Gastrocnemius medialis (tissue), 4 donors: ENCODE measurements around the gene SEMA5B. TPM values are rescaled to one million over a fixed set of nuclear protein-coding genes. Genes with fewer than 3 reads are reported as not detected.

Source experiments
- ATAC-seq, 2 donors: fragments of 150-250 bp; one replicate each; pipeline ENCODE4 v1.9.1; 2016
- DNase-seq, 2 donors: peaks; one replicate each; pipeline ENCODE4 v3.0.0-alpha.2; 2019
- H3K27ac ChIP-seq, 4 donors: fragments of 200-600 bp; sonication (generic); 1 replicate in 1 of 4; 2 replicates in 3 of 4; pipeline ENCODE4 v1.5.1; 2016 to 2018; ENCODE audit warnings: mild to moderate bottlenecking in 2 of 4, moderate library complexity in 1 of 4
- H3K27me3 ChIP-seq, 3 donors: fragments of 200-600 bp; sonication (generic) in 2 of 3; 1 replicate in 1 of 3; 2 replicates in 2 of 3; pipeline versions ENCODE4 v1.5.1 to v1.6.0; 2016 to 2019; ENCODE audit warnings: mild to moderate bottlenecking in 1 of 3, moderate library complexity in 1 of 3
- H3K36me3 ChIP-seq, 2 donors: fragments of 200-600 bp; sonication (generic) in 1 of 2; one replicate each; pipeline ENCODE4 v1.5.1; 2017 to 2018
- H3K4me1 ChIP-seq, 2 donors: fragments of 200-600 bp; sonication (generic) in 1 of 2; one replicate each; pipeline ENCODE4 v1.5.1; 2016 to 2017; ENCODE audit warnings: mild to moderate bottlenecking in 2 of 2
- H3K4me3 ChIP-seq, 4 donors: fragments of 200-600 bp; sonication (generic) in 3 of 4; 1 replicate in 1 of 4; 2 replicates in 3 of 4; pipeline ENCODE4 v1.5.1; 2016 to 2019; ENCODE audit warnings: mild to moderate bottlenecking in 2 of 4
- H3K9me3 ChIP-seq, 3 donors: fragments of 200-600 bp; sonication (generic) in 2 of 3; 1 replicate in 1 of 3; 2 replicates in 2 of 3; pipeline ENCODE4 v1.5.1; 2016 to 2019
- CTCF ChIP-seq, 5 experiments: fragments of 450-650 bp in 3 of 5; fragments of 200-600 bp in 2 of 5; sonication (generic) in 2 of 5; IDR thresholded peaks in 4 of 5; conservative IDR thresholded peaks in 1 of 5; 1 replicate in 4 of 5; 2 replicates in 1 of 5; pipeline ENCODE4 v1.5.1; 2016 to 2019; ENCODE audit warnings: antibody characterized with exemption in 5 of 5, mild to moderate bottlenecking in 3 of 5, moderate library complexity in 3 of 5
- POLR2A ChIP-seq, 2 donors: fragments of 450-650 bp; IDR thresholded peaks; one replicate each; pipeline ENCODE4 v1.6.1; 2017; ENCODE audit warnings: antibody characterized with exemption in 2 of 2, mild to moderate bottlenecking in 2 of 2, moderate library complexity in 2 of 2
- in situ Hi-C, 4 donors: fragments of 200-750 bp; cut with MboI; loops; one replicate each; pipeline versions ENCODE4 v1.15.0 to v1.8.0; 2017; ENCODE audit warnings: low sequenced_read_pairs in 4 of 4
- intact Hi-C: fragments of 100-400 bp; cut with DNase I; formaldehyde crosslinking; loops from one replicate; pipeline ENCODE4 v1.15.1; 2023; ENCODE audit warnings: low total_unique reads
- total RNA-seq, 4 donors: library from RNA; depleted of rRNA; stranded (reverse); fragments of >200 nt; gene quantifications; one replicate each; pipeline versions ENCODE4 v1.1.0 to v1.2.3, GENCODE V29; 2016

Gene SEMA5B
- total RNA-seq, 4 donors from 2014 or later: 0.10 to 0.26 TPM; not detected in 2

DNA sequence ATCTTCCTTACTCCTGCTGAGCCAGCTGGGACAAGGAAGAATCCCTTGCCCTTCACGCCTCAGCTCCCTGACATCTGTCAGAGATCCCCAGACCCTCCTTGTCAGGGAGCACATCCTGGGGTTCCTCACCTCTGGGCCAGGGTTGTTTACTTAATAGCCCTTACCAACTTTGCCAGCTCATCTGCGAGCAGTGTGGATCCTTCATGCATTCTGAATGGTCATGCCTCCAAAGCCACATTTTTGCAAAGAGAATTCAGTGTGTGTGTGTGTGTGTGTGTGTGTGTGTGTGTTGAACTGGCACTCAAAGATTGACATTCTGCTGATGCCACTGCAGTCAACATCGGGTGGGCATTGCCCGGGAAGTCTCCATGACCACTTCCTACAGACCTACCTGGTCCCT, 120.1 kb downstream of the SEMA5B start:
- Histone ChIP-seq H3K4me1 (no peaks in the 10 kb centered on the region), H3K27ac (no peak overlapping the region), H3K36me3 (no peaks in the 10 kb centered on the region), H3K4me3 (no peak overlapping the region), H3K27me3 (peaks cover 2 to 6% (median 5%) of the 10 kb centered on the region in 3 donors), H3K9me3 (no peaks in the 10 kb centered on the region)
- TF ChIP-seq CTCF (IDR thresholded peaks at IDR 0.05 in 4 of 5, conservative IDR thresholded peaks at IDR 0.05 in 1 of 5): no peak
- TF ChIP-seq POLR2A (IDR thresholded peaks at IDR 0.05): no peak
- DNase-seq (no peak), ATAC-seq (no peak)
- in situ Hi-C loops: no loop called here
- intact Hi-C loops: no loop called here

DNA sequence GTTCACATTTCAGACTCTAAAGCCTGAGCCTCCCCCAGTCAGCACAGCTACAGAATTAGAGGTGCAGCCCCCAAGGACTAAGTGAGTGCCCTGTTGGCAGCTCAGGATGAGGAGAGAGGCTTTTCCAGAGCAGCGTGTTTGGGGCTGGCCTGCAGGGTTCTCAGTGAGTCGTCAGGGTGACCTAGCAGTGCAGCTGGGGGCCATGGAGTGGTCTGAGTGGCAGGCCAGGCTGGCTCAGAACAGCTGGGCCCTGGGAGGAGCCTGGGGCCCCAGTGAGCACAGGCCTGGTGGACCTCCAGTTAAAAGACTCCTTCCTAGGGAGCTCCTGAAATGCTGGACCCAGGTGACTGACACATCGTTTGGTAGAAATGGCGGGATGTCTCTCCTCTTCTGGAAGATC, 124.4 kb downstream of the SEMA5B start:
- no peak overlapping the region for H3K27ac ChIP-seq
- no peaks in the 10 kb centered on the region for H3K4me1 ChIP-seq
- DNase-seq (no peak), ATAC-seq (no peak)
- intact Hi-C loops: no loop called here
- no peak overlapping the region for H3K4me3 ChIP-seq
- no peaks in the 10 kb centered on the region for H3K9me3 ChIP-seq
- in situ Hi-C loops: no loop called here
- H3K36me3 ChIP-seq: no peaks in the 10 kb centered on the region
- no peak for TF ChIP-seq POLR2A (IDR thresholded peaks at IDR 0.05)
- TF ChIP-seq CTCF (IDR thresholded peaks at IDR 0.05 in 4 of 5, conservative IDR thresholded peaks at IDR 0.05 in 1 of 5): no peak
- H3K27me3 ChIP-seq: no peaks in the 10 kb centered on the region

DNA sequence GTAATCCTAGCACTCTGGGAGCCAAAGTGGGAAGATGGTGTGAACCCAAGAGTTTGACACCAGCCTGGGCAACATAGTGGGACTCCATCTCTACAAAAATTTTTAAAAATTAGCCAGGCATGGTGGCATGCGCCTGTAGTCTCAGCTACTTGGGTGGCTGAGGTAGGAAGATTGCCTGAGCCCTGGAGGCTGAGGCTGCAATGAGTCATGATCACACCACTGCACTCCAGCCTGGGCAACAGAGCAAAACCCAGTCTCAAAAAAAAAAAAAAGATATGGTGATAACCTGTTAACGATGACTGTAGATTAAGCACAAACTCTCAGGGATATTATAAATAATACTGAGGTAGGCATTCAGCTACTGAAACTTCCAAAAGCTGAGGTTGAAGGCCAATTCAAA, 125.2 kb downstream of the SEMA5B start:
- no peaks in the 10 kb centered on the region for H3K9me3 ChIP-seq
- H3K27ac ChIP-seq: no peak overlapping the region
- H3K4me3 ChIP-seq: no peak overlapping the region
- no peaks in the 10 kb centered on the region for H3K36me3 ChIP-seq
- intact Hi-C loops: no loop called here
- H3K4me1 ChIP-seq: no peaks in the 10 kb centered on the region
- no peaks in the 10 kb centered on the region for H3K27me3 ChIP-seq
- ATAC-seq (no peak), DNase-seq (no peak)
- in situ Hi-C loops: no loop called here
- TF ChIP-seq POLR2A (IDR thresholded peaks at IDR 0.05) (no peak), CTCF (IDR thresholded peaks at IDR 0.05 in 4 of 5, conservative IDR thresholded peaks at IDR 0.05 in 1 of 5) (no peak)

DNA sequence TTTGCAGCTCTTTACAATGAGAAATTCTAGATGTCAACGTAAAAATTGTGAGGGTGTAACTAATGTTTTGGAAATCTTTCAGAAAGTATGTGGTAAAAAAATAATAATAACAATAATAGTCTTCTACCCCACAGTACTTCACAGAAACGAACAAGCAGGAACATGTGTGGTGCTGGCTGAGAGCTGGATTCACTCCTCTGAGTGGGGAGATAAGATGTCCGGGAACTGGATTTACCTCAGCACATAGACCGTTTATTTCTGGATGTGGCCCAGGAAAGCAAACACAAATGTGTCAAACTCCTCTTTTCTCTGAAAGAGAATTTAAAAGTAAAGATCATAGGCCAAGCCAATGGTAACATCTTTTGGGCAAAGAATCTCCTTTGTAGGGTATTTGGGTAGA, 129.3 kb downstream of the SEMA5B start:
- intact Hi-C loops (loop anchor here (5.0 to 10.0 kb wide), 2 partner anchors 41 to 73 kb away; no protein-coding TSS in a partner anchor), in situ Hi-C loops (no loop called here)
- Histone ChIP-seq H3K27me3 (no peaks in the 10 kb centered on the region), H3K36me3 (no peaks in the 10 kb centered on the region), H3K27ac (no peak overlapping the region), H3K4me1 (peaks cover 11 to 12% of the 10 kb centered on the region in 2 donors), H3K9me3 (no peaks in the 10 kb centered on the region), H3K4me3 (no peak overlapping the region)
- no peak for DNase-seq
- no peak for ATAC-seq
- TF ChIP-seq POLR2A (IDR thresholded peaks at IDR 0.05) (no peak), CTCF (IDR thresholded peaks at IDR 0.05 in 4 of 5, conservative IDR thresholded peaks at IDR 0.05 in 1 of 5) (no peak)
